Stromal cell of bone marrow (primary cell): ENCODE results near the gene BIRC6.
"Not testable (repeated sequence)": the region's sequence is repeated elsewhere in the genome, so short reads cannot be mapped to it uniquely, and the experiment has no call there.

ENCODE experiments used
- DNase-seq: peaks from one replicate; pipeline ENCODE4 v3.0.0-alpha.2; 2012; ENCODE audit warnings: low read depth

Gene BIRC6

GRCh38 chr2:32506446-32506845 lies 149.6 kb downstream of the BIRC6 start:
- DNase-seq, result no peak

GRCh38 chr2:32514946-32515345 lies 158.1 kb downstream of the BIRC6 start:
- DNase-seq, result no peak

DNA sequence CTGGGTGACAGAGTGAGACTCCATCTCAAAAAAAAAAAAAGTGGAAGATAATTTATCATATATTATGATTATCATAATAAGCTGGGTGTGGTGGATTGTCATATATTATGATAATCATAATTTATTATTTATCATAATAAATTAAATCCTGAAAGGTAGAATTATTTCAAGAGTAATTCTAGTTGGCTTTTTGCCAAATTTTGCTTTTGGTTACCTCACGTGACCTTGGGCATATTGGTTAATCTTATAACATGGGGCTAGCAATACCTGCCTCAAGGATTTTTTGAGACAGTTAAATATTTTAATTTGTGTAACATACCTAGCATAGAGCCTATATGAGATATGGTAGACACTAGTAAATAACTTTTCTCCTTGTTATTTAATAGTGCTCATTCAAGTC lies 159.7 kb downstream of the BIRC6 start:
- DNase-seq, result no peak

DNA sequence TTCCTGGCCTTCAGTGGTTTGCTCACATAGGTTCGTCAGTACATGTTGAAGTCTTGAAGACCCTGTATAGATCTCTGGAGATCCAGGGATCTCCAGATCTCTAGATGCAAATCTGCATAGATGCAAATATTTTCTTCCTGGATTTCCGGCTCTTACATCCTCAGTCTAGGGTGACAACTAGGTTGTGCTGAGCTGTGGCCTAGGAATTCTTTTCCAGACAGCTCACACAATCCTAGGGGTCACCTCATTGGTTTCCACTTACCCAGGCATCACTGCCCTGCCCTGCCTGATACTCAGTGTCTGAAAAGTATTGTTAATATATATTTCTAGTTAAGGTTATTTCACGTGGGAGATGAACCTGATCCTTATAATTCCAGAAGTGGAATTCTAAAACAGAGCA lies 165.9 kb downstream of the BIRC6 start:
- DNase-seq, result no peak

DNA sequence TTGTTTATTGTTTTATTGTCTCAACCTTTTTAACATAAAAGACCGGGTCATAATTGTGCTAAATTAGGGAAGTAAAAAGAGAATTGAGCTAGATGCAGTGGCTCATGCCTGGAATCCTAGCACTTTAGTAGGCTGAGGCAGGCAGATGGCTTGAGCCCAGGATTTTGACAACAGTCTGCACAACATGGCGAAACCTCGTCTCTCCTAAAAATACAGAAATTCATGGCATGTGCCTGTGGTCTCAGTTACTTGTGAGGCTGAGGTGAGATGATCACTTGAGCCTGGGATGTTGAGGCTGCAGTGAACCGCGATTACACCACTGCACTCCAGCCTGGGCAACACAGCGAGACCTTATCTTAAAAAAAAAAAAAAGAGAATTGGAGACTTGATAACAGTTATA lies 166.9 kb downstream of the BIRC6 start:
- no peak for DNase-seq

- DNase-seq, result no peak
These were observed 175.5 kb downstream of the BIRC6 start for GRCh38 chr2:32532341-32532740.

GRCh38 chr2:32532961-32533360 lies 176.1 kb downstream of the BIRC6 start:
- DNase-seq, result no peak

- no peak for DNase-seq
These were observed 178.0 kb downstream of the BIRC6 start for GRCh38 chr2:32534831-32535230.

DNA sequence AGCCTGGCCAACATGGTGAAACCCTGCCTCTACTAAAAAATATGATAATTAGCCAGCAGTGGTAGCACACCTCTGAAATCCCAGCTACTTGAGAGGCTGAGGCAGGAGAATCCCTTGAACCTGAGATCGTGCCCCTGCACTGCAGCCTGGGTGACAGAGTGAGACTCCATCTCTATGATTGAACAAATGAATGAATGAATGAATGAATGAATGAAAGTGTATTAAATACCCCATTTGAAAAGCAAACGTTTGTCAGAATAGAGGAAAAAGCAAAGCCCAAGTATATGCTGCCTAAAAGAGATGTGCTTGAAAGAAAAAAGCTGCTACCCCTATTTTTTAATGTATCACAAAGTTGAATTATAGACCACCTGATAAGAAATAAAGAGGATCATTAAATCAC lies 181.9 kb downstream of the BIRC6 start:
- DNase-seq, result no peak

DNA sequence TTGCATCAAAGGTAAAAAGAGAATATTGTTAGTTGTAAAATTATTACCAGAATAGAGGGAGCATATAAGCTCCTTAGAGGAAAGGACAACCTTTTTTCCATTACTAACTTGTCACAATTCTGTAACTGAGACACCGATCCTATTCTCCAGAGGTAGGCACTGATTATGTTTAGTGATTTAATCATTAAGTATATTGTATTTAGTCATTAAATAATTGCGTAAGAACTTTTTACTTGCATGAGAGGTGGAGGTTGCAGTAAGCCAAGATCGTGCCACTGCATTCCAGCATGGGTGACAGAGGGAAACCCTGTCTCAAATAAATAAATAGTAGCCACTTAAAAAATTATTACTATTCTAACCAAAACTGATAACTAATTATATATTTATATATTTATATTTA lies 195.7 kb downstream of the BIRC6 start:
- DNase-seq, result not testable (repeated sequence)

- DNase-seq, result peak; percentile 28
These were observed 197.1 kb downstream of the BIRC6 start for GRCh38 chr2:32553829-32554432.

GRCh38 chr2:32558492-32558891 lies 201.7 kb downstream of the BIRC6 start:
- no peak for DNase-seq

DNA sequence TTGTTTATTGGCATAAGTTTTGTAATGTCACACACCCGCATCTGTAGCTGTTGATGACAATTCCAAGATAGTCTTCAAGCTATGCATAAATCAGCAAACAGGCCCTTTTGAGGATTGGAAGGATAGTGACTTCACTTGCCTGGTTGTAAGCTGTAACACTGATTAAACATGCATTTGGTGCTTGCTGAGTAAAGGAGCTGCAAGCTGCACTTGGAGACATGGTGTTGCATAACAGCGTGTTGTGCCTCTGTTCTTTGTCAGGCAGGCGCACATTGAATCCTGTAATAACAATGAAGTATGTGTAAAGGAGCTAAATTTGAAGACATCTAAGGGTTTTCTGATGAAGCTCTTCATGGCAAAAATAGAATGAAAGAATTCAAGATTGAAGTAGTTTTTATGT lies 202.3 kb downstream of the BIRC6 start:
- DNase-seq, result no peak

- DNase-seq, result no peak
These were observed 206.1 kb downstream of the BIRC6 start for GRCh38 chr2:32562906-32563305.

GRCh38 chr2:32564417-32565035 lies 207.7 kb downstream of the BIRC6 start:
- no peak for DNase-seq

GRCh38 chr2:32565902-32566301 lies 209.1 kb downstream of the BIRC6 start:
- DNase-seq, result no peak

DNA sequence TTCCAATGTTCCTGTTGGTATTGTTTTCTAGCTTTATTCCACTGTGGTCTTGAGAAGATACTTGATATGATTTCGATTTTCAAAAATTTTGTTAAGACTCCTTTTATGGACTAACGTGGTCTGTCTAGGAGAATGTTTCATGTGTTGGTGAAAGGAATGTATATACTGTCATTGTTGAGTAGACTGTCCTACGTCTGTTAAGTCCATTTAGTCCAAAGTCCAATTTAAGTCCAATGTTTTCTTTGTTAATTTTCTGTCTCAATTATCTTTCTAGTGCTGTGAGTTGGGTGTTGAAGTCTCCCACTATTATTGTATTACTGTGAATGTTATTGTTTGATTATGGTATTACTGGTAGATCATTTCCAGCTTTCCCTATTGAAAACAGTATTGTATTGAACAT lies 215.2 kb downstream of the BIRC6 start:
- DNase-seq, result no peak

DNA sequence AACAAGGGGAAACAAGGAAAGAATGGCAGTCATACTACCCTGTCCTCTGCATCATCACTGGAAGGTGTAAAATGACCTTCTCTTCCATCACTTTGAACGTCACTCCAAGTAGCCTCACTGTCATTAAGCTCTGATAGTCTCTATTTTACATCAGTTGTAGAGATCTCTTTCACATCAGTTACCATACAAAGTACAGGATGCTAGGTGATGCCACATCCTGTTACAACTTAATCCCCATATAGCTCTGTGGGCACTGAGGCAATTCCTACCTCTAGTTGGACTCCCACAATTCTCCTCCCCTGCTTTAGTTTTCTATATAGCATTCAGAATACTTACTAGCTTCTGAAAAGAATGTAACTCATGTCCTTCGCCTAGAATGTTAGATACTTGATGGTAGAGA lies 215.9 kb downstream of the BIRC6 start:
- no peak for DNase-seq

DNA sequence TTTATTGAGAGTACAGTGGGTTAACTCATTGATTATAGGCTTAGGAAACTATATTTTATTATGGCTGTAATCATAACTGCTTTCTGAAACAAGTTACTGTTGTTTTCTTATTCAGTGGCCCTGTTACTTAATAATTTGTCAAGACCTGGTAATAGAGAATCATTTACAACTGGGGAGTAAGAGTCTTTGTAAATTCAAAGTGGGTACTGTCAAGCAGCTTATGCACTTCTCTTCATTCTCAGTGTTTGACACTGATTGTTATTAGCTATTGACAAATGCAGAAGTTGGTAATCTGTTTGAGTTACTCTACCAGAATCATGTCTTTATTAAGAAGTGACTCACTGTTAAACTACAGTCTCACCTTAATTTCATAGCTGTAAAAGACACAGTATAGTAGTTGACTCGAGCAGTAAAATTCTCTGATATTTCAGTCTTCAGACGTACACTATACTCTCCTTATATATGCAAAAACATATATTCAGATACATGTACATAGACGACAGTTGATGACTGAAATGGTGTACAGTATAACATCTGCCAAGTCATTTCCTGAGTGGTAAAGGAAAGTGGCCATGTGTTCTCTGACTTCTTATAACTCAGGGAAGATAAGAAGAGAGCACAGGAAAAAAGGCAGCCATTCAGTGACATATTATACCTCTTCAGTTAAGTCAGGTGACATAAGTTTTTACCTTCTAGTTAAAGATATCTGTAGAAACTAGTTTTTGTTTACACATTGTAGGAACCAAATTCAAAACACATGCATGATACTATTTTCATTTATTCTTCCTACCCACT lies 235.0 kb downstream of the BIRC6 start:
- no peak for DNase-seq

DNA sequence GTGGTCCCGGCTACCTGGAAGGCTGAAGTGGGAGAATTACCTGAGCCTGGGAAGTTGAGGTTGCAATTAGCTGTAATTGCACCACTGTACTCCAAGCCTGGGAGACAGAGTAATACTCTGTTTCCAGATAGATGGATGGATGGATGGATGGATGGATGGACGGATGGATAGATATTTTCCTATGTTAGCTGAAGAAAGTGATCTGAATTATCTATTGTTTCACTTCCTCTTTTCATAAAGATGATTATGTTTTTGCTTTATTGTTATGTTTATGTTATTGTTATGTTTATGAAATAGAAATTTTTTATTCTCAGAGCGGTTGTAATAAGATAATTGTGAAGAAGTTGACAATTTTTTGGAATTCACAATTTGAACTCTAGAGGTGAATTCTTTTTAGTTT lies 237.8 kb downstream of the BIRC6 start:
- no peak for DNase-seq

DNA sequence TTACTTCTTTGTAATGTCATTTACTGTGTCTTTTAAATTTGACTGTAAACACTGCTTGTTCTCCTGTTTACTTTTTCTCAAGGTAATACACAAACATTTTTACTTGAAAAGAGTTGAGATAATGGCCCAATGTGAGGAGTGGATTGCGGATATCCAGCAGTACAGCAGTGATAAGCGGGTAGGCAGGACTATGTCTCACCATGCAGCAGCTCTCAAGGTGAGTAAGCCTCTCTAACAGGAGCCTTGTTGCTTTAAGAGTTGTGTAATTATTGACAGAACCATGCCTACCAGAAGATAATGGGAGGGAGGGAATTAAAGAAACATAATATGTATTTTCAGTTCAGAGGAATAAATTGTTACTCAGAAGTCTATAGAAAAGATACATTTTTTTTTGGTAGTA lies 254.5 kb downstream of the BIRC6 start:
- no peak for DNase-seq

DNA sequence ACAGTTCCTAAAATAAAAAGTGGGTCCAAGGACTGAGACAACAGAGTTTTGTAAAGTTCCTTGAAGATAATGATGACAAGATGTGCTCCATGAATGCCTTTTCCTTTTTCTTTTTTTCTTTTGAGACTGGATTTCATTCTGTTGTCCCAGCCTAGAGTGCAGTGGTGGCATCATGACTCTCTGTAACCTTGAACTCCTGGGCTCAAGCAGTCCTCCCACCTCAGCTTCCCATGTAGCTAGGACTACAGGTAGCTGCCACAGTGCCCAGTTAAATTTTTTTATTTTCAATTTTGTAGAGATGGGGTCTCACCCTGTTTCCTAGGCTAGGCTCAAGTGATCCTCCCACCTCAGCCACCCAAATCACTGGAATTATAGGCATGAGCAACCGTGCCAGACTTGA lies 254.9 kb downstream of the BIRC6 start:
- DNase-seq, result no peak

- no peak for DNase-seq
These were observed 257.3 kb downstream of the BIRC6 start for GRCh38 chr2:32614084-32614483.
